Fibroblast of skin of left biceps (primary cell): ENCODE measurements around the gene SUN3.
"Not testable (repeated sequence)": the region's sequence is repeated elsewhere in the genome, so short reads cannot be mapped to it uniquely, and the experiment has no call there.

ENCODE experiments used
- DNase-seq, 2 experiments: peaks; one replicate each; pipeline ENCODE4 v3.0.0-alpha.2; 2013; ENCODE audit warnings: low read depth in 2 of 2

SUN3 gene

GRCh38 chr7:47945261-47946015, 83.5 kb downstream of the SUN3 start:
- no peak for DNase-seq

- no peak for DNase-seq
Measured at GRCh38 chr7:47944536-47945260, 84.2 kb downstream of the SUN3 start.

GRCh38 chr7:47943676-47944474, 85.0 kb downstream of the SUN3 start:
- DNase-seq, result no peak

- not testable (repeated sequence) for DNase-seq
Measured at GRCh38 chr7:47942651-47943050, 86.3 kb downstream of the SUN3 start.

GRCh38 chr7:47942132-47942531, 86.8 kb downstream of the SUN3 start:
- DNase-seq, result no peak

GRCh38 chr7:47941136-47941844, 87.6 kb downstream of the SUN3 start:
- DNase-seq, result peak in 1 of 2 experiments; percentile 43

GRCh38 chr7:47940088-47941013, 88.6 kb downstream of the SUN3 start:
- peak in 1 of 2 experiments; percentile 37 for DNase-seq

- DNase-seq, result no peak
Measured at GRCh38 chr7:47939425-47940036, 89.4 kb downstream of the SUN3 start.

GRCh38 chr7:47938574-47939165, 90.2 kb downstream of the SUN3 start:
- no peak for DNase-seq

GRCh38 chr7:47937711-47938573, 91.0 kb downstream of the SUN3 start:
- no peak for DNase-seq
